ENCODE data around the gene ETV6.

DNA sequence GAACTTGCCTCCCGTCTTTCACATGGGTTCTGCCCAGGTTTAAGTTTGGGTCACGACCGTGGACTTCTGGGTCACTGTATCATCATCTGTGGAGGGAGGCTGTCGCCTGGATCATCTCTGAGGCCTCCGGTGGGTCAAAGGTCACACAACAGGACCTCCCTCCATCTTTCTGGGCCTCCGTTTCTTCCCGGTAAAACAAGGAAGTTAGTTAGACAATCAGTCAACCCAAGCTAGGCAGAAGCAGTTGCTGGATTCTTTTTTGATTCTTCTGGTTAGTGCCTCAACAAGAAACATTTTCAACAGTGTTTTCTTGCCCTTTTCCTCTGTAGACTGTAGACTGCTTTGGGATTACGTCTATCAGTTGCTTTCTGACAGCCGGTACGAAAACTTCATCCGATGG is 234.6 kb downstream of the ETV6 start:
- TF ChIP-seq, protein P1, sequence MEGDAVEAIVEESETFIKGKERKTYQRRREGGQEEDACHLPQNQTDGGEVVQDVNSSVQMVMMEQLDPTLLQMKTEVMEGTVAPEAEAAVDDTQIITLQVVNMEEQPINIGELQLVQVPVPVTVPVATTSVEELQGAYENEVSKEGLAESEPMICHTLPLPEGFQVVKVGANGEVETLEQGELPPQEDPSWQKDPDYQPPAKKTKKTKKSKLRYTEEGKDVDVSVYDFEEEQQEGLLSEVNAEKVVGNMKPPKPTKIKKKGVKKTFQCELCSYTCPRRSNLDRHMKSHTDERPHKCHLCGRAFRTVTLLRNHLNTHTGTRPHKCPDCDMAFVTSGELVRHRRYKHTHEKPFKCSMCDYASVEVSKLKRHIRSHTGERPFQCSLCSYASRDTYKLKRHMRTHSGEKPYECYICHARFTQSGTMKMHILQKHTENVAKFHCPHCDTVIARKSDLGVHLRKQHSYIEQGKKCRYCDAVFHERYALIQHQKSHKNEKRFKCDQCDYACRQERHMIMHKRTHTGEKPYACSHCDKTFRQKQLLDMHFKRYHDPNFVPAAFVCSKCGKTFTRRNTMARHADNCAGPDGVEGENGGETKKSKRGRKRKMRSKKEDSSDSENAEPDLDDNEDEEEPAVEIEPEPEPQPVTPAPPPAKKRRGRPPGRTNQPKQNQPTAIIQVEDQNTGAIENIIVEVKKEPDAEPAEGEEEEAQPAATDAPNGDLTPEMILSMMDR (IDR thresholded peaks at IDR 0.05), result no peak
- TF ChIP-seq ZFX (IDR thresholded peaks at IDR 0.05; ENCODE audit: borderline replicate concordance), result no peak
